OCI-LY7 (cell line): ENCODE results near the gene PRSS2. TPM values are rescaled to one million over a fixed set of nuclear protein-coding genes. Genes with fewer than 3 reads are reported as not detected.
"Not testable (repeated sequence)": the region's sequence is repeated elsewhere in the genome, so short reads cannot be mapped to it uniquely, and the experiment has no call there.

Source experiments
- BruUV-seq: library from RNA; stranded (reverse); fragments of 400-500 nt; replicated peaks from 2 replicates; lab custom pipeline; 2021; lab: Mats Ljungman, UMichigan
- CTCF ChIA-PET: fragments of 300-600 bp; sonication (Branson Sonifier 250); formaldehyde crosslinking; loops from one replicate; lab custom pipeline; 2022; ENCODE audit warnings: antibody characterized with exemption; ENCODE audit not compliant: unreplicated experiment; lab: Charles Lee
- POLR2A ChIA-PET: fragments of 300-600 bp; sonication (Branson Sonifier 250); formaldehyde crosslinking; loops from one replicate; lab custom pipeline; 2022; ENCODE audit warnings: antibody characterized with exemption; lab: Charles Lee
- DNase-seq: peaks from one replicate; pipeline ENCODE4 v3.0.0-alpha.2; 2015; ENCODE audit warnings: low spot score
- H2AFZ ChIP-seq: fragments of 200-600 bp; sonication (generic), shearing (Covaris generic); 2 replicates; pipeline ENCODE4 v1.6.1; 2014; ENCODE audit warnings: mild to moderate bottlenecking, antibody characterized with exemption, low read length, moderate library complexity
- H3K27ac ChIP-seq: fragments of 200-600 bp; sonication (generic); 2 replicates; pipeline ENCODE4 v1.5.1; 2014; ENCODE audit warnings: mixed run types, low read depth, mild to moderate bottlenecking, moderate library complexity, low read length, inconsistent platforms; ENCODE audit not compliant: poor library complexity, severe bottlenecking
- H3K36me3 ChIP-seq: fragments of 200-600 bp; sonication (generic); 2 replicates; pipeline ENCODE4 v1.6.1; 2014; ENCODE audit warnings: mild to moderate bottlenecking, antibody characterized with exemption, low read length, moderate library complexity, mixed read lengths; ENCODE audit not compliant: insufficient read depth
- H3K4me1 ChIP-seq: fragments of 200-600 bp; sonication (generic); 2 replicates; pipeline ENCODE4 v1.5.1; 2014; ENCODE audit warnings: mild to moderate bottlenecking, low read length; ENCODE audit not compliant: insufficient read depth, poor library complexity, severe bottlenecking
- H3K4me2 ChIP-seq: fragments of 200-600 bp; sonication (generic); 2 replicates; pipeline ENCODE4 v1.6.1; 2014; ENCODE audit warnings: mild to moderate bottlenecking, low read length
- H3K4me3 ChIP-seq: fragments of 200-600 bp; sonication (generic); 2 replicates; pipeline ENCODE4 v1.5.1; 2014; ENCODE audit warnings: mild to moderate bottlenecking, low read depth, low read length; ENCODE audit not compliant: poor library complexity, severe bottlenecking
- H3K79me2 ChIP-seq: fragments of 200-600 bp; sonication (generic); 2 replicates; pipeline ENCODE4 v1.6.1; 2016; ENCODE audit warnings: low read depth, mild to moderate bottlenecking, low read length, moderate library complexity, mixed read lengths; ENCODE audit not compliant: insufficient read depth
- H3K9me2 ChIP-seq: fragments of 200-600 bp; sonication (generic); 2 replicates; pipeline ENCODE4 v1.6.1; 2016; ENCODE audit warnings: mild to moderate bottlenecking, low read length, mixed read lengths; ENCODE audit not compliant: insufficient read depth
- H3K9me3 ChIP-seq: fragments of 200-600 bp; sonication (generic); 2 replicates; pipeline ENCODE4 v1.6.1; 2014; ENCODE audit warnings: mild to moderate bottlenecking, mixed run types, low read length, mixed read lengths
- H4K20me1 ChIP-seq: fragments of 200-600 bp; sonication (generic); 2 replicates; pipeline ENCODE4 v1.6.1; 2014; ENCODE audit warnings: mild to moderate bottlenecking, antibody characterized with exemption, low read length, moderate library complexity, mixed read lengths; ENCODE audit not compliant: insufficient read depth
- CTCF ChIP-seq: fragments of 200-600 bp; sonication (generic); conservative IDR thresholded peaks from 2 replicates; pipeline ENCODE4 v1.5.1; 2014; ENCODE audit warnings: mild to moderate bottlenecking, antibody characterized with exemption, low read length, moderate library complexity, mixed read lengths
- EZH2phosphoT487 ChIP-seq: fragments of 200-600 bp; sonication (generic); IDR thresholded peaks from 2 replicates; pipeline ENCODE4 v1.6.1; 2018; ENCODE audit warnings: low read depth, borderline replicate concordance, mild to moderate bottlenecking, mixed run types, antibody characterized with exemption, low read length, moderate library complexity, mixed read lengths
- intact Hi-C: fragments of 100-400 bp; cut with micrococcal nuclease; formaldehyde crosslinking; loops from one replicate; pipeline ENCODE4 v1.10.0; 2022; ENCODE audit not compliant: unreplicated experiment
- total RNA-seq, 2 experiments: library from RNA; depleted of rRNA in 1 of 2; stranded (reverse); fragments of >200 nt in 1 of 2; shearing (Covaris generic) in 1 of 2; gene quantifications; 2 replicates each; pipeline ENCODE4 v1.2.3, GENCODE V29; 2014 to 2022

PRSS2 gene
- total RNA-seq, 2 experiments from 2014 or later = 0.60 to 1.1 TPM

DNA sequence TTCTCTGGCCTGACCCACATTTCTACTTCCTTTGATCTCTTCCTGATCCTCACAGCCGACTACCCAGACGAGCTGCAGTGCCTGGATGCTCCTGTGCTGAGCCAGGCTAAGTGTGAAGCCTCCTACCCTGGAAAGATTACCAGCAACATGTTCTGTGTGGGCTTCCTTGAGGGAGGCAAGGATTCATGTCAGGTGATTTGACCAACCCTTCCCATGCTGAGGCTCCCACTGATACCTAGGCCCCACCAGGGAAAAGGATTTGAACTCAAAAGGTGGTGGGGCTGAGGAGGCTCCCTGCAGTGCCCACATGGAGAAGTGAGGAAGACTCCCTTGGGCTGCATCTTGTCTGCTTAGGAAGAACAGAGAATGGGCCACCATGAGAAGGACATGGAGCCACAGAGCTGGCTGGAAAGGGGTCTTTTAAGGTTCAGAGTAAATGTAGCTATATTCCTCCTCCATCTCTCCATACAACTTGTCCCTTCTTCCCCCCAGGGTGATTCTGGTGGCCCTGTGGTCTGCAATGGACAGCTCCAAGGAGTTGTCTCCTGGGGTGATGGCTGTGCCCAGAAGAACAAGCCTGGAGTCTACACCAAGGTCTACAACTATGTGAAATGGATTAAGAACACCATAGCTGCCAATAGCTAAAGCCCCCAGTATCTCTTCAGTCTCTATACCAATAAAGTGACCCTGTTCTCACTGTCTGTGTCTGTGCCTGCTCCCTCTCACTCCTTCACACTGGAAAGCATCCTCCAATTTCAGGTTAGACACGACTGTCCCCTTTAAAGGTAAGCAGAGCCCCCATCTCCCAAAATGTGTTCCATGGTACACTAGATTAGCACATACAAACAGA is 18.2 kb upstream of the PRSS2 start:
- Histone ChIP-seq H3K4me3 (no peak overlapping the region), H3K4me2 (no peak overlapping the region), H3K9me3 (no peaks in the 10 kb centered on the region), H3K27ac (no peak overlapping the region), H2AFZ (no peak overlapping the region), H3K79me2 (no peaks in the 10 kb centered on the region), H3K9me2 (no peaks in the 10 kb centered on the region), H4K20me1 (no peaks in the 10 kb centered on the region), H3K4me1 (no peaks in the 10 kb centered on the region), H3K36me3 (no peaks in the 10 kb centered on the region)
- DNase-seq = no peak
- BruUV-seq = no TSS peak
- ChIA-PET CTCF (interaction anchor here (0.5 to 0.7 kb wide), 2 partner anchors 28 to 268 kb away, joined by 3 read pairs; no protein-coding TSS in a partner anchor), POLR2A (interaction anchor here (1.4 kb wide), 1 partner anchor 38 kb away, joined by 5 read pairs; no protein-coding TSS in a partner anchor)
- intact Hi-C loops = no loop called here
- TF ChIP-seq CTCF (no peak), EZH2phosphoT487 (no peak)

- no peak for TF ChIP-seq EZH2phosphoT487
- no peak for TF ChIP-seq CTCF
- BruUV-seq = no TSS peak
- Histone ChIP-seq H3K79me2 (no peaks in the 10 kb centered on the region), H3K27ac (no peak overlapping the region), H3K4me1 (no peaks in the 10 kb centered on the region), H2AFZ (no peak overlapping the region), H3K4me3 (no peak overlapping the region), H3K36me3 (no peaks in the 10 kb centered on the region), H3K9me3 (no peaks in the 10 kb centered on the region), H3K9me2 (no peaks in the 10 kb centered on the region), H3K4me2 (no peak overlapping the region), H4K20me1 (no peaks in the 10 kb centered on the region)
- intact Hi-C loops = no loop called here
- ChIA-PET POLR2A (interaction anchor here (0.7 to 1.4 kb wide), 2 partner anchors 39 to 70 kb away, joined by 3 to 5 read pairs; no protein-coding TSS in a partner anchor), CTCF (interaction anchor here (0.5 kb wide), 1 partner anchor 27 kb away, joined by 3 read pairs; no protein-coding TSS in a partner anchor)
- DNase-seq = no peak
Measured at GRCh38 chr7:142753366-142753765, 17.4 kb upstream of the PRSS2 start.

GRCh38 chr7:142753925-142754491 is 16.8 kb upstream of the PRSS2 start:
- H3K4me2 ChIP-seq, DNase-seq, H3K4me3 ChIP-seq, H3K27ac ChIP-seq, H3K79me2 ChIP-seq, intact Hi-C loops, H3K36me3 ChIP-seq, H3K4me1 ChIP-seq, H4K20me1 ChIP-seq, H3K9me3 ChIP-seq, BruUV-seq, CTCF ChIA-PET, H2AFZ ChIP-seq, H3K9me2 ChIP-seq: not testable (repeated sequence)
- POLR2A ChIA-PET = interaction anchor here (0.7 kb wide), 1 partner anchor 69 kb away, joined by 3 read pairs; no protein-coding TSS in a partner anchor
